Measurements from ENCODE around the gene PDZD2.

GRCh38 chr5:31614151-31615020 lies 24.5 kb upstream of the PDZD2 start:
- TF ChIP-seq EZH2phosphoT487 (IDR thresholded peaks at IDR 0.05; ENCODE audit: insufficient read depth, low read depth) (no peak), EZH2 (IDR thresholded peaks at IDR 0.05; ENCODE audit: insufficient read depth, poor library complexity, severe bottlenecking) (no peak)
